GM21717 (cell line): Measurements from ENCODE around the gene NAA25.

ENCODE experiments used
- ATAC-seq: cut with Tn5 transposase; IDR thresholded peaks from one replicate; pipeline ENCODE4 v1.9.1; 2021; ENCODE audit warnings: mild to moderate bottlenecking, moderate library complexity; ENCODE audit not compliant: unreplicated experiment

NAA25 gene

DNA sequence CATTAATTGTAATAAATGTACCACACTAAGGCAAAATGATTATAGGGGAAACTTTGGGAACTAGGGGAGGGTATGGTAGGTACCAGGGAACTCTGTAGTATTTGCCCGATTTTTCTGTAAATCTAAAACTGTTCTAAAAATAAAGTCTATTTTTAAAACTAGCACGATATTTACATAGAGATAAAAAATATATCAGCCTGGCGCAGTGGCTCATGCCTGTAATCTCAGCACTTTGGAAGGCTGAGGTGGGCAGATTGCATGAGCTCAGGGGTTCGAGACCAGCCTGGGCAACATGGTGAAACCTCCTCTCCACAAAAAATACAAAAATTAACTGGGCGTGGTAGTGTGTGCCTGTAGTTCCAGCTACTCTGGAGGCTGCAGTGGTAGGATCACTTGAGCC, 128.0 kb downstream of the NAA25 start:
- ATAC-seq = no peak

GRCh38 chr12:111978545-111978944, 130.0 kb downstream of the NAA25 start:
- no peak for ATAC-seq

- no peak for ATAC-seq
Measured at GRCh38 chr12:111976860-111977259, 131.7 kb downstream of the NAA25 start.
